Effector CD4-positive, alpha-beta T cell (primary cell): ENCODE measurements around the gene CTDP1.
"Not testable (repeated sequence)": the region's sequence is repeated elsewhere in the genome, so short reads cannot be mapped to it uniquely, and the experiment has no call there.

ENCODE experiments used
- DNase-seq: peaks from one replicate; pipeline ENCODE4 v3.0.0-alpha.2; 2020

Gene CTDP1

DNA sequence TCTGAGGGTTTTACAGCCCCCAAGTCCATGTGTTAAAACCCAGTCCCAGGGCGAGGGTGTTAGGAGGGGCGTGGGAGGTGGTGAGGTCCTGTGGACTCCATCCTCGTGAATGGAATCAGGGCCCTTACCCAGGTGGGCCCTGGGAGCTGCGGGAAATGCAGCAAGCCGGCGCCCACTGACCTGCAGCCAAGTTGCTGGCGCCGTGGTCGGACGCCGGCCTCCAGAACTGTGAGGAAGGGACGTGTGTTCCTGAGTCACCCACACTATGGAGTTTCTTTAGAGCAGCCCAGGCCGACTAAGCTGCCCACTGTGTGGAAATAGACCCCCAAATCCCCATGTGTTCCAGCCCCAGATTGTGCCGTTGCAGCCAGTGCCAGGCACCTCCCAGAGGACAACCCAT is 26.4 kb downstream of the CTDP1 start:
- no peak for DNase-seq

DNA sequence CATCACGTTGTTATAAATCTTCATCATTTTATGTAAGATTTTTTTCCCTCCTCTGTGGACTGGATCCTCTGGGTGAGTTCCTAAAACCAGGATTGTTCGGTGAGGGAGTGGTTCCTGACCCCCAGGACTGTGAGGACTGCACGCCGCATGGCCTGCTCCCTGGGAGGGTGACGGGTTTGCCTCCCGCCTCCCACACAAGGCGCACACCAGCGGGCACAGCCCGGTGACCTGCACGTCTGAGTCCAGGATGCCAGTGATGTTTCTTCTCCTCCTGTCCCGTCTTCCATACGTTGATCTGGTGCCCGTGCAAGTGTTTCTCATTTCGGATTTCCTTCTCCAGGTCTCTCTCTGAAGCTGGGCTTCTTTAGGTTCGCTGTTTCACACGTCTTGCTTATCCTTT is 27.1 kb downstream of the CTDP1 start:
- DNase-seq: no peak

DNA sequence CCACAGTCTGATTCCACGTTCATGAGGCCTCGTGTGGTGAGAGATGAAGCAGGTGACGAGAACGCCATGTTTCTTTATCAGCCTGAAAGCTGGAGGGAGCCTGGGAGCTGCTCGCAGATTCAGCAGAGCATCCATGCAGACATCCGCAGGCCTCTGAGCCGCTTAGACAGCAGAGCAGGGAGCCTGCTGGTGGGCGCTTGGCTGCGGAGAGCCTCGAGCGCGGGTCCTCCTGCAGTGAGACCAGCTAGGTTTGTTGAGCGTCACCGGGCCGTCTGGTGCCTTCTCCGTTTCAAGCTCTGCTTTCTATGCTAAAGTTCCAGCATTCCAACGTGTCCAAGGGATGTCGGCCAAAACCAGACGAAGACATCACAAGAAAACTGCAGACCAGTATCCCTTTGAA is 27.6 kb downstream of the CTDP1 start:
- DNase-seq: no peak

DNA sequence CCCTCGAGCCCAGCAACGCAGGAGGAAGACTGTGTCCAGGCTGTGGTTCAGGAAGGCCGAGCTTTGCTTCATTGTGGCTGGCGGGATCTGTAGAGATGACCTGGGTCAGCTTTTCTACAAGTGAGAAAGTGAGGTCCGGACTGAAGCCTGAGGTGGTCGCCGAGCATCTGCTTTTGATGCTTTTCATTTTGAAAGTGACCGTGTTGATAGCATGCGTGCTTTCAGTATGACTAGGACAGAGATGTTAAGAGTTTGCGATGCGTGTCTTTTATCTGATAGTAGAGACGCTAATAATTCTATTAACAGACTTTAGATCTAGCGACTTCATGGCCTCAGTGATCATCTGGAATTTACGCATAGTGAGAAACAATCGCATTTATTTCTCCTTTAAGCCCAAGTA is 28.1 kb downstream of the CTDP1 start:
- no peak for DNase-seq

DNA sequence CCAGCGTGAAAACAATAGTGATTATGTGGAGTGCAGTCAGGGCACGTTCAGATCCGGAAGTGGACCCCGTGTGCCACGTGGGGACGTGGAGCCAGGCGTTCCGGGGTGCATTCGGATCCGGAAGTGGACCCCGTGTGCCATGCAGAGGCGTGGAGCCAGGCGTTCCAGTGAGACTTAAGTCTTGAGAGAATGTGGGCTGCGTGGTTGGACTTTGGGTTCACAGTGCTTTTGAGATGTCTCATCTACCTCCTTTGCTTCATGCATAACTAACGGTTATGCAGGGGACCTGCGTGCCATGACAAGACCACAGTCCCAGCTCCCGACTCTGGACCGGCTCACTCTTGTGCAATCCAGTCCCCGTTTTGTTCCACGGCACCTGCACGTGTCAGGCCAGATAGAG is 28.8 kb downstream of the CTDP1 start:
- no peak for DNase-seq

DNA sequence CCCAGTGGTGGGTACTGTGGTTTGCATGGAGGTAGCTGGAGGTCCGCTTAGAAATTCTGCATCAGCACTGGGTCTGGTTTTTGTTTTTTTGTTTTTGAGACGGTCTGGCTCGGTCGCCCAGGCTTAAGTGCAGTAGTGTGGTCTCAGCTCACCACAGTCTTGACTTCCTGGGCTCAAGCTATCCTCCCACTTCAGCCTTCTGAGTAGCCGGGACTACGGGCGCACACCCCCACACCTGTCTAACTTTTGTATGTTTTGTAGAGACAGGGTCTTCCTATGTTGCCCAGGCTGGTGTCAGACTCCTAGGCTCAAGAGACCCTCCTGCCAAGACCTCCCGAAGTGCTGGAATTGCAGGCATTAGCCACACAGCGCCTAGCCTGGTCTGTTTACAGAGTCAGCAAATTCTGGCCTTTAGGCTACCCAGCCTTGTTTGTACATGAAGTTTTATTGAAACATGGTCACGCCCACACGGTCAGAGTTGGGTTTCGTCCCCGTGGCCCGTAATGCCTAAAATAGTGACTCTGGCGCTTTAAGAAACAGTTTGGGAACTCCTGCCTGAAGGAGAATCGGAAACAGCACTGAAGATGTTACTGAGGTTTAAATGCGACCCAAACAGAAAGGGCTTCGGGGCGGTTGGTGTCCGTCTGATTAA is 32.7 kb downstream of the CTDP1 start:
- no peak for DNase-seq

DNA sequence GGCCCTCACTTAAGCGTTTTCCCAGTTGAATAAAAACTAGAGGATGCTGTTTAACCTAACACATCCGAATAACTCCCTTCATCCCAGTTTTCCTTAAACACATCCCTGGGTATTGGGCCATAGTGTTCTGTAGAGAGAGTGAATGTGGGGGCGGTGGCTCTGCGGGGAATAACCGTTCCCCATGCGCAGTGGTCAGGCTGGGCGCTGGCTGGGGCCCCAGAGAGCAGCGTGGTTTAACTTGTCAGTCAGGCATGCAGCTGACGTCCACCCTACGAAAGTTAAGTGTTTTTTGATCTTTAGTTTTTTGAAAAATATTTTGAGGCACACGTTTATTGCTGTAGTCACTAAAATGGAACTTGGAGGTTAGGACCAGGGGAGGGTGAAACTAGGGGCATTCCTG is 33.7 kb downstream of the CTDP1 start:
- no peak for DNase-seq

DNA sequence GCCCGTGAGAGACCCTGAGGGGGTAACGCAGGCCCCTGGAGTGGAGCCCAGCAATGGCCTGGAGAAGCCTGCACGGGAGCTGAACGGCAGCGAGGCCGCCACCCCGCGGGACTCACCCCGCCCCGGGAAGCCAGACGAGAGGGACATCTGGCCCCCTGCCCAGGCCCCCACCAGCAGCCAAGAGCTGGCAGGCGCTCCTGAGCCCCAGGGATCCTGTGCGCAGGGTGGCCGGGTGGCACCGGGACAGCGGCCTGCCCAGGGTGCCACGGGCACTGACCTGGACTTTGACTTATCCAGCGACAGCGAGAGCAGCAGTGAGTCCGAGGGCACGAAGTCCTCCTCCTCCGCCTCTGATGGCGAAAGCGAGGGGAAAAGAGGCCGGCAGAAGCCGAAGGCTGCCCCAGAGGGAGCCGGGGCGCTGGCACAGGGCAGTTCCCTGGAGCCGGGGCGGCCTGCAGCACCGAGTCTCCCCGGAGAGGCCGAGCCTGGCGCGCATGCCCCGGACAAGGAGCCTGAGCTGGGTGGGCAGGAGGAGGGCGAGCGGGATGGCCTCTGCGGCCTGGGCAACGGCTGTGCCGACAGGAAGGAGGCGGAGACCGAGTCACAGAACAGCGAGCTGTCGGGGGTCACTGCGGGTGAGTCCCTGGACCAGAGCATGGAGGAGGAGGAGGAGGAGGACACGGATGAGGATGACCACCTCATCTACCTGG is 35.1 kb downstream of the CTDP1 start:
- no peak for DNase-seq

DNA sequence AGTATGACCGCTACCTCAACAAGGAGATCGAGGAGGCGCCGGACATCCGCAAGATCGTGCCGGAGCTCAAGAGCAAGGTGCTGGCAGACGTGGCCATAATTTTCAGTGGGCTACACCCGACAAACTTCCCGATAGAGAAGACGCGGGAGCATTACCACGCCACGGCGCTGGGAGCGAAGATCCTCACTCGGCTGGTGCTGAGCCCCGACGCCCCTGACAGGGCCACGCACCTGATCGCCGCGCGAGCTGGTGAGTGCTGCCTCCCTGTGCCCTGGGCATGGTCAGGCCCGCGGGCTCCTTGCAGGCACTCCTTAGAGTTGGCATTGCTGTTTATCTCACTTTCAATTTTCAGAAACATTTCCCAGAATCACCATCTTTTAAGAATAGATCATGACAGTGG is 35.7 kb downstream of the CTDP1 start:
- DNase-seq: no peak

DNA sequence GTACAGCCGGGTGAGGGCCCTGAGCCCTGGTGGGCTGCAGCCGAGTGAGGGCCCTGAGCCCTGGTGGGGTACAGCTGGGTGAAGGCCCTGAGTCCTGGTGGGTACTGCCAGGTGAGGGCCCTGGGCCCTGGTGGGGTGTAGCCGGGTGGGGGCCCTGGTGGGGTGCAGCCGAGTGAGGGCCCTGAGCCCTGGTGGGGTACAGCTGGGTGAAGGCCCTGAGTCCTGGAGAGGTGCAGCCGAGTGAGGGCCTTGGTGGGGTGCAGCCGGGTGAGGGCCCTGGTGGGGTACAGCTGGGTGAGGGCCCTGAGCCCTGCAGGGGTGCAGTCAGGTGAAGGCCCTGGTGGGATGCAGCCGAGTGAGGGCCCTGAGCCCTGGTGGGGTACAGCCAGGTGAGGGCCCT is 37.5 kb downstream of the CTDP1 start:
- DNase-seq: no peak

DNA sequence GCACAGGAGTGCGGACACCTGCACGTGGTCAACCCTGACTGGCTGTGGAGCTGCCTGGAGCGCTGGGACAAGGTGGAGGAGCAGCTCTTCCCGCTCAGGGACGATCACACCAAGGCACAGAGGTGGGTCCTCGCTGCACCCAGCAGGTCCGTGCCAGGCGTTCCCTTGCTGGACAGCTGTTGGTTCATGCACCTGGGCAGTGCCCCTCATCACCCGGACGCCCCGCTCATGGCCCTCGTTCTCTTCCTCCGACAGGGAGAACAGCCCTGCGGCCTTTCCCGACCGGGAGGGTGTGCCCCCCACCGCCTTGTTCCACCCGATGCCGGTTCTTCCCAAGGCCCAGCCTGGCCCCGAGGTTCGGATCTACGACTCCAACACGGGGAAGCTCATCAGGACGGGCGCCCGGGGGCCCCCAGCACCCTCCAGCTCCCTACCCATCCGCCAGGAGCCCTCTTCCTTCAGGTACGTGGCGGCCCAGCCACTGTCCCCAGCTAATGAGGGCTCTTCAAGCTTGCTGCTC is 38.0 kb downstream of the CTDP1 start:
- no peak for DNase-seq

DNA sequence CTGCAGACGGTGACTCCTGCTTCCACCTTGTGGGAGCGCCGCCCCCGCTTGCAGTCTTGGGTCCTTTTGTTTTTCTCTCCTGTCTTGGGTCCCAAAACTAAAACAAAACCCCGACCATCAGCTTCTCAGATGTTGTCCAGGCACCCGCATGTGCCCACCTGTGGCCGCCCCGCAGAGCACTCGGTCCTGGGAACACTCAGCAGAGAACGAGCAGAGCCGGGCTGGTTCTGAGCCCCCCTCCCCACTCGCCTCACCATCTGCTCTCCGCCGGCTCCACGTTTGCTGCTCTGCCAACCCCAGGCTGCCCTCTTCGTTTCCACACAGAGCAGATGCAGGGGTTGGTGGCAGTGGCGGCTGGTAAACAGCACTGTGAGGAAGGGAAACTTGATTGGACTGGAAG is 38.5 kb downstream of the CTDP1 start:
- no peak for DNase-seq

DNA sequence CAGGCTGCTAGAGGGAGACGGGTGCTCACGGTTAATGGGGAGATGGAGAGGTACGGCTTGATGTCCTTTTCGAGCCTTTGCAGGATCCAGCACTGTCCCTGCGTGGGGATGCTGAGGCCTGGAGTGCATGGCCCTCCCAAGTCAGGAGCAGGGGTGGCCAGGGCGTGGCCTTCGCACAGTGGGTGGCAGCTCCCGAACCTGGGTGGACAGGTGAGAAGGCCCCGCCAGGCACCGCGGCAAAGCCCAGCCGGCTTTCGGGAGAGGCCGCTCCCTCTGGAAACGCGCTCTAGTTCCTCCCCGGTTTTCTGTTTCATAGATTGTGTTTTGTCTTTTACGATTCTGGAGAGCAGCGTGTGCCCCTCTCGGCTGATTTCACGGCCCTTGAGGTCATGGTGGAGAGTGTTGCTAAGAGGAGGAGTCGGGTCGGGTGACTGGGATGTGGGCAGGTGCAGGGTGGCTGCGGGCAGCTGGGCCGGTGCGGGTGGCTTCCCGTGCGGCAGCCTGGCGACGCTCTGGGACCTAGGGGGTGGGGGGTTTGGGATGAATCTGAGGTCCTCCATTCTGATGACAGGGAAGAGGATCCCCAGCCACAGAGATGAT is 39.4 kb downstream of the CTDP1 start:
- DNase-seq: no peak

DNA sequence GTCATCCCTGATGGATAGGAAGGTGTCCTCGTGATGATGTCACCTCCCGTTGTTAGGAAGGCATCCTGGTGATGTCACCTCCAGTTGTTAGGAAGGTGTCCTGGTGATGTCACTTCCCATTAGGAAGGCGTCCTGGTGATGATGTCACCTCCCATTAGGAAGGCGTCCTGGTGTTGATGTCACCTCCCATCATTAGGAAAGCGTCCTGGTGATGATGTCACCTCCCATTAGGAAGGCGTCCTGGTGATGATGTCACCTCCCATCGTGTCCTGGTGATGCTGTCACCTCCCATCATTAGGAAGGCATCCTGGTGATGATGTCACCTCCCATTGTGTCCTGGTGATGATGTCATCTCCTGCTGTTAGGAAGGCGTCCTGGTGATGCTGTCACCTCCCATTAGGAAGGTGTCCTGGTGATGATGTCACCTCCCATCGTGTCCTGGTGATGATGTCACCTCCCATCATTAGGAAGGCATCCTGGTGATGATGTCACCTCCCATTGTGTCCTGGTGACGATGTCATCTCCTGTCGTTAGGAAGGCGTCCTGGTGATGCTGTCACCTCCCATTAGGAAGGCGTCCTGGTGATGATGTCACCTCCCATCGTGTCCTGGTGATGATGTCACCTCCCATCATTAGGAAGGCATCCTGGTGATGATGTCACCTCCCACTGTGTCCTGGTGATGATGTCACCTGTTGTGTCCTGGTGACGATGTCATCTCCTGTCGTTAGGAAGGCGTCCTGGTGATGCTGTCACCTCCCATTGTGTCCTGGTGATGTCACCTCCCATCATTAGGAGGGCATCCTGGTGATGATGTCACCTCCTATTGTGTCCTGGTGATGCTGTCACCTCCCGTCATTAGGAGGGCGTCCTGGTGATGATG is 40.1 kb downstream of the CTDP1 start:
- not testable (repeated sequence) for DNase-seq

DNA sequence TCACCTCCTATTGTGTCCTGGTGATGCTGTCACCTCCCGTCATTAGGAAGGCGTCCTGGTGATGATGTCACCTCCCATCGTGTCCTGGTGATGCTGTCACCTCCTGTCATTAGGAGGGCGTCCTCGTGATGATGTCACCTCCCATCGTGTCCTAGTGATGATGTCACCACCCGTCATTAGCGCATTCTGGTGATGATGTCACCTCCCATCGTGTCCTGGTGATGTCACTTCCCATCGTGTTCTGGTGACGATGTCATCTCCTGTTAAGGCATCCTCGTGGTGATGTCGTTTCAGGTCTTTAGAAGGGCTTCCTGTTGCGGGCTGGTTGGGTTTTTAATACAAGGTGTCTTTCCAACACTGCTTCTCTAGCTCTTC is 40.7 kb downstream of the CTDP1 start:
- no peak for DNase-seq

DNA sequence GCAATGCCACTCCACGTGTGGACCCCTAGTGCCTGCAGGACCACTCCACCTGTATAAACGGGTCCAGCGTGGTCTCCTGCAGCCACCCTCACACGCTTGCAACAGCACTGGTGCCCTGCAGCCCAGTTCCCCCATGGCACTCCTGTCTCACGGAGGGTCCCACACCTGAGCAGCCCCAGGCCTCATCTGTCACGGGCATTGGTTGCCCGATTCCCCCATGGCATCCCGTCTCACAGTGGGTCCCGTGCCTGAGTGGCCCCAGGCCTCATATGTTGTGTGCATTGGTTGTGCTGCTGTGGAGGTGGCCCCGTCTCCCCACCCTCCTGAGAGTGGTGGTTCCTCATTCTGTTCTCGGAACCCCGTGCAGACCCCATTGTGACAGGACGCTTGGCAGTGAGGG is 43.4 kb downstream of the CTDP1 start:
- no peak for DNase-seq

DNA sequence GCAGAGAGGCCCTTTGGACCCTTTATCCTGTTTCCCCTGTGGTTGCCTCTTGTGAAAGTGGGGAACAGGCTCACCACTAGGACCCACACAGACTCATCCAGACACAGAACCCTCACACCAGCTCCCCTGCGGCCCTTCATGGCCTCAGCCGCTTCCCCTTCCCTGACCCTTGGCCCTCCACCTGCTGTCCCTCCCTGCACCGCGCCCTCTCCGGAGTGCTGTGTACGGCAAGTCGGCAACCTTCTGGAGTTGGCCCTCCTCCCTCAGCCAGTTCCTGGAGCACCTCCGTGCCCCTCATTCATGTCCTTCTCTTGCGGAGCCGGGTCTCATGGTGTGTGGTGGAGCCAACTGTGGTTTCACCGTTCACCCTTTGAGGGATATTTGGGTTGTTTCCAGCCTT is 44.0 kb downstream of the CTDP1 start:
- no peak for DNase-seq

DNA sequence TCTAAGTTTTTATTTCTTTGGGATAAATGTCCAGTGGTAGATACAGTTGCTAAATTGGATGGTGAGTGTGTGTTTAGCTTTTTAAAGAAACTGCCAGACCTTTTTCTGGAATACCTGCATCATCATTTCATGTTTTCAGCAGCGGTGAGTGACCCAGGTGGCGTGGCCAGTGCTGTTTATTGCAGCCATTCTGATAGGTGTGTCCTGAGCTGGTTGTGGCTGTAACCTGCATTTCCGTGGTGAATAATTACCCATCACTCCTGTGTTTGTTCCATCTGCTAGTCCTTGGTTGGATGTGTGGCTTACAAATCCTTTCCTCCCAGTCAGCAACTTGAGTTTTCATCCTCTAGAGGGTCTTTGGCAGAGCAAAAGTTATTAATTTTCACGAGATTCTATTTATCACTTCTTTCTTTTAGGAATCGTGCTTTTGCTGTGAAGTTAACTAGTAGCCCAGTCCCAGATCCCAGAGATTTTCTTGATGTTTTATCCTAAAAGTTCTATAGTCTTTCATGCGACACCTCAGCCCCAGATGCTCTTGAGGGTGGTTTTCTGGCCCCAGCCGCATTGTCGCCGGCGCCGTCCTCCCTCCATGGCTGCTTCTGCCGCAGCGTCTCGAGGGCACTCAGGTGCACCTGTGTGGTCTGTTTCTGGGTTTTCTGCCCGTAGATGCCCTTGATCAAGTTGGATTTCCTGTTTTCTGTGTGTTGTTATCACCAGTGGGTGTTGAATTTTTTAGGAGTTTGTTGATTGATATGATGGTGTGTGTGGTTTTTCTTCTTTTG is 44.9 kb downstream of the CTDP1 start:
- DNase-seq: no peak

DNA sequence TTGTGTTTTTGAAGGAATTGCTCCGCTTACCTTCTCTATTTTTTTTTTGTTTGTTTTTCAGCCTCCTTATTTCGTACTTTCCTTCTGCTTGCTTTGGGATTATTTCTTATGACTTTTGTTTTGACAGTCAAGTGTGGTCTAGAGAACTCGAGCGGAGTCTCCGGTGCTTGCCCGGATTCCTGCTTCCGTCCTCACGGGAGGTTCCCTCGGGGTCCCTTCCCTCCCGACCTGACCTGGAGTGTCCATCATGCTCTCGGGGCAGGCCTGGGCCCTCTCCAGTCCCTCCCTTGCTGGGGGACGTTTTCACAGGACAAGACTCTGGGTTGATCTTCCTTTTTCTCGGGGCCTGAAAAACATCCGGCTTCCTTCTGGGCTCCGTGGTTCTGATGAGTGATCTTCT is 45.9 kb downstream of the CTDP1 start:
- DNase-seq: no peak

DNA sequence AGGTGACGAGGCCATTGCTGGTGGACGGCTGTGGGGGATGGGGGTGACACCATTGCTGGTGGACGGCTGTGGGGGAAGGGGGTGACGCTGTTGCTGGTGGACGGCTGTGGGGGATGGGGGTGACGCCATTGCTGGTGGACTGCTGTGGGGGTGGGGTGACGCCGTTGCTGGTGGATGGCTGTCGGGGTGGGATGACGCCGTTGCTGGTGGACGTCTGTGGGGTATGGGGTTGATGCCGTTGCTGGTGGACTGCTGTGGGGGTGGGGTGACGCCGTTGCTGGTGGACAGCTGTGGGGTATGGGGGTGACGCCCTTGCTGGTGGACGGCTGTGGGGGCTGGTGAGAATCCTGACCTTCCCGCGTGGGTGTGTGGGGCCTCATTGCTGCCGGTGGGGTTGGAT is 47.1 kb downstream of the CTDP1 start:
- no peak for DNase-seq

DNA sequence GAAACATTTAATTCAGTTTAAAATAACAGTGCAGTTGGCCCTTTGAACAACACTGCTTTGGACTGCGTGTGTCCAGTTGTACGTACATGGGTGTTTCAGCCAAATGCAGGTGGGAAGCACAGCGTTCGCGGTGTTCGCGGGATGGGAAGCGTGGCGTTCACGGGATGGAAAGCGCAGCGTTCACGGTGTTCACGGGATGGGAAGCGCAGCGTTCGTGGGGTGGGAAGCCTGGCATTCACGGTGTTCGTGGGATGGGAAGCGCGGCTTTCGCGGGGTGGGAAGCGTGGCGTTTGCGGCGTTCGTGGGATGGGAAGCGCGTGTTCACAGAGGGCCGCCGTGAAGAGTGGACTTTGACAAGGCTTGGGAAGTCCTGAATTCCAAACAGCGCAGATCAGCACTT is 47.6 kb downstream of the CTDP1 start:
- no peak for DNase-seq

DNA sequence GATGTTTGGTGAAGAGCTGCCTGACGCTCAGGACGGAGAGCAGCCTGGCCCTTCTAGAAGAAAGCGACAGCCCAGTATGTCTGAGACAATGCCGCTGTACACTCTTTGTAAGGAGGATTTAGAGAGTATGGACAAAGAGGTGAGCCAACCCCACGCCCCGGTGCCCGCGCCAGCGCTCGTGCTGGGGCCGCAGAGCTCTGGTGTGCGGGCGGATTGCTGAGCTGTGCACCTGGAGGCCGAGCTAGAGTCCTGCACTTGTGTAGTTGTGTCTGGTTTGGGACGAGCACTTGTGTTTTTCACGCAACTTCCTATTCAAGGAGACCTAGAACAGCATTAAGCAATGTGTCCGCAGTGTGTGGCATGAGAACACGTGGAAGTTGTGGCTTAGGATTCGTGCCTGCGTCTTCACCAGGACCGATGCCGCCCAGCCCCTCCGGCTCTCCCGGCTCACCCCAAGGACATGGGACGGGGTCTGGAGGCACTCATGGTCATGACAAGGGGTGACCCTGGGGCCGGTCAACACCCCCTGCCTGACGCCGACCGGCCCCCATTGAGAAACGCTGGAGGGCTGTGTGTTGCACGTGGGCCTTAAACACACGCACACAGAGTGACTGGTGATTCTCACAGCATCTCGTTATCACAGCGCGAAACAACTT is 49.5 kb downstream of the CTDP1 start:
- no peak for DNase-seq
